ENCODE results near the gene FABP2. TPM values are rescaled to one million over a fixed set of nuclear protein-coding genes. Genes with fewer than 3 reads are reported as not detected.
A peak's percentile ranks its signal among the peaks of the same experiment; 100 is the strongest.

Gene FABP2
- total RNA-seq, 4 donors from 2014 or later = not detected

DNA sequence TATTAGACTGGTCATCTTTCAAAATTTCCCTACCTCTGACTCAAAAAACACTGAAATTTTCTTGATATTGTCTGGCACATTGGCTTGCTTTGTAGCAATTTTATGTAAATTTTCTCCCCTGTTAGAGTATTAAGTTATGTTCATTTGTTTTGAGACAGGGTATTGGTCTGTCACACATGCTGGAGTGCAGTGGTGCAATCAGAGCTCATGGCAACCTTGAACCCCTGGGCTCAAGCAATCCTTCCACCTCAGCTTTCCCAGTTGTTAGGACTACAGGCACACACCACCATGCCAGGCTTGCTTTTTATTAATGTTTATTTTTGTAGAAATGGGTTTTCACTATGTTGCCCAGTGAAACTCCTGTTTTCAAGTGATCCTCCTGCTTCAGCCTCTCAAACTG is 17.5 kb downstream of the FABP2 start:
- Histone ChIP-seq H3K27me3 (no peaks in the 10 kb centered on the region), H3K9me3 (no peaks in the 10 kb centered on the region), H3K36me3 (no peaks in the 10 kb centered on the region), H3K4me3 (no peak overlapping the region), H3K4me1 (peaks cover 15% of the 10 kb centered on the region), H3K27ac (no peak overlapping the region)
- DNase-seq (ENCODE audit: low spot score in 2 of 2) = no peak
- TF ChIP-seq, protein P1, sequence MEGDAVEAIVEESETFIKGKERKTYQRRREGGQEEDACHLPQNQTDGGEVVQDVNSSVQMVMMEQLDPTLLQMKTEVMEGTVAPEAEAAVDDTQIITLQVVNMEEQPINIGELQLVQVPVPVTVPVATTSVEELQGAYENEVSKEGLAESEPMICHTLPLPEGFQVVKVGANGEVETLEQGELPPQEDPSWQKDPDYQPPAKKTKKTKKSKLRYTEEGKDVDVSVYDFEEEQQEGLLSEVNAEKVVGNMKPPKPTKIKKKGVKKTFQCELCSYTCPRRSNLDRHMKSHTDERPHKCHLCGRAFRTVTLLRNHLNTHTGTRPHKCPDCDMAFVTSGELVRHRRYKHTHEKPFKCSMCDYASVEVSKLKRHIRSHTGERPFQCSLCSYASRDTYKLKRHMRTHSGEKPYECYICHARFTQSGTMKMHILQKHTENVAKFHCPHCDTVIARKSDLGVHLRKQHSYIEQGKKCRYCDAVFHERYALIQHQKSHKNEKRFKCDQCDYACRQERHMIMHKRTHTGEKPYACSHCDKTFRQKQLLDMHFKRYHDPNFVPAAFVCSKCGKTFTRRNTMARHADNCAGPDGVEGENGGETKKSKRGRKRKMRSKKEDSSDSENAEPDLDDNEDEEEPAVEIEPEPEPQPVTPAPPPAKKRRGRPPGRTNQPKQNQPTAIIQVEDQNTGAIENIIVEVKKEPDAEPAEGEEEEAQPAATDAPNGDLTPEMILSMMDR (IDR thresholded peaks at IDR 0.05) = no peak
- TF ChIP-seq POLR2A (IDR thresholded peaks at IDR 0.05) (no peak), POLR2AphosphoS5 (IDR thresholded peaks at IDR 0.05) (no peak), EP300 (IDR thresholded peaks at IDR 0.05) (no peak)

DNA sequence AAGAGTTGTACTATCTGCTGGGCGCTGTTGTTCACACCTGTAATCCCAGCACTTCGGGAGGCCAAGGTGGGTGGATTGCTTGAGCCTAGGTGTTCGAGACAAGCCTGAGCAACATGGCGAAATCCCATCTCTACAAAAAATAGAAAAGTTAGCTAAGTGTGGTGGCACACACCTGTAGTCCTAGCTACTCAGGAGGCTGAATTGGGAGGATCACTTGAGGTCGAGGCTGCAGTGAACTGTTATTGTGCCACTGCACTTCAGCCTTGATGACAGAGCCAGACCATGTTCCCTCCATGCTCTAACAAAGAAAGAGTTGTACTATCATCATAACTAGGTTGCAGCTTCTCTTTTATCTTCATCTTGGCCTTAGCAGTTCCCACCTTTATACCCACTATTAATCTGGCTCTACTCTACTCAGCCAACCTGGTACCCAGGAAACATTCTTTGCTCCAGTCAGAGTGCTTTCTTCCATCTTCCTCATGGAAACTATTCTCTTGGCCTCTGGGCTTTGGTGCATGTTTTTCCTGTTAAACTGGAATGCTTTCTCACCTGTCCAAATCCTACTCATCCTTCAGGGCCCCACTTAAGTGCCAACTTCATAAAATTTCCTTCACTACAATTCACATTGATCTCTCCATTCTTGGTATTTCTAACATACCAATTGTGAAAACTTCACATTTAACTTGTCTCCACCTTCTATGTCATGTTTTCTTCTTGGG is 18.2 kb downstream of the FABP2 start:
- TF ChIP-seq EP300 (IDR thresholded peaks at IDR 0.05) (no peak), POLR2A (IDR thresholded peaks at IDR 0.05) (no peak), POLR2AphosphoS5 (IDR thresholded peaks at IDR 0.05) (no peak)
- TF ChIP-seq, protein P1 (IDR thresholded peaks at IDR 0.05) = no peak
- no peaks in the 10 kb centered on the region for H3K9me3 ChIP-seq
- H3K4me3 ChIP-seq = no peak overlapping the region
- peaks cover 22% of the 10 kb centered on the region for H3K4me1 ChIP-seq
- DNase-seq (ENCODE audit: low spot score in 2 of 2) = no peak
- no peak overlapping the region for H3K27ac ChIP-seq
- no peaks in the 10 kb centered on the region for H3K27me3 ChIP-seq
- 96% methylated on average over 5 of the region's 5 CpGs for WGBS
- H3K36me3 ChIP-seq = no peaks in the 10 kb centered on the region

DNA sequence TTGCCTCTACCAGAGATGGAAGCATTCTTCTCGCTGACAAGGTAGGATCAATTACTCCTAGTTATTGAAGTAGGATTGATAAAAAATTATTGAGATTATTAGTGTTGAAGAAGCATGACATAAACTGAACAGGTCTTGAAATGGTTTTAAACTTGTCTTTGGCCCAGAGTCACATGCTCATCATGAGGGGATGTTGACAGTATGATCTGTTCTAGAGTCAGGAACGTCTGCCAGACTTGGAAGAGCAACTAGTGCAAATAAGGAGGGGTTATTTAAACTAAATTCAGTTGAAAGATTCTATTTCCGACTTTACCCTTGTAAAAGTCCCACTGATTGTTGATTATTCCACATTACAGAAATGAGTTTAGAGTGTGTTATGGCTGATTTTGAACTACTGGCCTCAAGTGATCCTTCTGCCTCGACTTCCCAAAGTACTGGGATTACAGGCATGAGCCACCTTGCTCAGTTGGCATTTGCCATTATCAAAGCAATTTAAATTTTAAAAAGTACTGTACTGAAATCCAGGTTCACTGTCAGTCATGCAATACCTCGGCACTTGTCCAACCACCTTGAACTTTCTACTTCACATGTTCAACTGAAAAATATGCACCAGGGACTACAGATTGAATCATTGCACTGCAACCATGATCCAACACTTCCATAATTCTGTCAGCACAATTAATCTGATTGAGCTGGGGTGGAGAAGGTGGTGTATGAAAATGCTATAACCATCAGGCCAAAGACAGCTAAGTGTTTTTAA is 19.7 kb downstream of the FABP2 start:
- Histone ChIP-seq H3K27me3 (no peaks in the 10 kb centered on the region), H3K4me1 (peaks cover 33% of the 10 kb centered on the region), H3K4me3 (no peak overlapping the region), H3K36me3 (peaks cover 6% of the 10 kb centered on the region), H3K27ac (no peak overlapping the region), H3K9me3 (no peaks in the 10 kb centered on the region)
- TF ChIP-seq, protein P1 (IDR thresholded peaks at IDR 0.05) = no peak
- TF ChIP-seq POLR2A (IDR thresholded peaks at IDR 0.05) (no peak), EP300 (IDR thresholded peaks at IDR 0.05) (no peak)
- no peak for DNase-seq (ENCODE audit: low spot score in 2 of 2)
- 65% methylated on average over 5 of the region's 5 CpGs for WGBS

DNA sequence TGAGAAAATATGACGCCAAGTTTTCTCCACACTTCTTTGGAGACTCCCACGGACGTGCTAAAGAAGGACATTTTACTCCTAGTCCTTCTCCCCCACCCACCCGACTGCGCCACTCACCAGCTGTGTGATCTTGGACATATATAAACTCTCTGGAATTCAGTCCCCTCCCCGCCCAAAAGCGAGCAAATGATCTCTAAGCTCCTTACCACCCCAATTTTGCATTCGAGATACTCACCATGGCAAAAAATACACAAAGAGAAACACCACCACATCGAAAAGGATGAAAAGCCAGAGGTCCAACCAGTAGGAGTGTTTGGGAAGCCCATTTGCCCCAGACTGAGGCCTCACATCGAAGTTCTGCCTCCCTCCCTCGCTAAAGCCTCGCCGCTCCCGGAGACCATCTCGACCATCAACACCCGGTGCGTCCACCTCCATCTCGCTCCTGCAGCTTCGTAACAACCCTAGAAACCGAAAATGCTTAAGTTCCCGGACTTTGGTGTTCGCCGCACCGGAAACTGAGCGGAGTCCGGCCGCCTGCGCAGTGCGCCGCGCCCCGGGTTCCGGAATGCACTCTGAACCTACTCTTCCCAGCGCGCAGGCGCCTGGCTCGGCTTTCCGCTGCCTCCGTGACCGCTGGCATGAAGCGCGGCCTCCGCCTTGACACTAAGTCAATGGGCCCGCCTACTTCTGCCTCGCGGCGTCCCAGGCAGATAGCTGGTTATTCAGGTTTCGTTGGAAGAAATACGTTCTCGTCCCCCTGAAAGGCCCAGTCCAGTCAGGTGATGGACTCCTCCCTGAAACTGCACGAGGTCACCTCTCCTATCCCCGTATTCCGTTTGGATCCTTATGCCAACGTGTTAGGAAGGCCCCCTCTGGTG is 21.6 kb downstream of the FABP2 start:
- Histone ChIP-seq H3K27ac (peak overlapping the region; percentile 94), H3K4me1 (peaks cover 35% of the 10 kb centered on the region), H3K36me3 (peaks cover 20% of the 10 kb centered on the region), H3K9me3 (no peaks in the 10 kb centered on the region), H3K27me3 (no peaks in the 10 kb centered on the region), H3K4me3 (peak overlapping the region; percentile 70)
- 0% methylated on average over 42 of the region's 54 CpGs for WGBS
- peak; percentile 97 for DNase-seq (ENCODE audit: low spot score in 2 of 2)
- TF ChIP-seq POLR2A (IDR thresholded peaks at IDR 0.05) = peak; percentile 63 to 79
- TF ChIP-seq, protein P1 (IDR thresholded peaks at IDR 0.05) = no peak
- TF ChIP-seq EP300 (IDR thresholded peaks at IDR 0.05) = no peak
- peak; percentile 49 to 72 (median 60) for TF ChIP-seq POLR2AphosphoS5 (IDR thresholded peaks at IDR 0.05)

Data from suprapubic skin (tissue), 4 donors.